Measurements from ENCODE around the gene HSPA12B. TPM values are rescaled to one million over a fixed set of nuclear protein-coding genes. Genes with fewer than 3 reads are reported as not detected.

The HSPA12B gene
- polyA plus RNA-seq, 2 of the 4 experiments (the other 2 are of a cell fraction) = 0.37 to 1.2 TPM

DNA sequence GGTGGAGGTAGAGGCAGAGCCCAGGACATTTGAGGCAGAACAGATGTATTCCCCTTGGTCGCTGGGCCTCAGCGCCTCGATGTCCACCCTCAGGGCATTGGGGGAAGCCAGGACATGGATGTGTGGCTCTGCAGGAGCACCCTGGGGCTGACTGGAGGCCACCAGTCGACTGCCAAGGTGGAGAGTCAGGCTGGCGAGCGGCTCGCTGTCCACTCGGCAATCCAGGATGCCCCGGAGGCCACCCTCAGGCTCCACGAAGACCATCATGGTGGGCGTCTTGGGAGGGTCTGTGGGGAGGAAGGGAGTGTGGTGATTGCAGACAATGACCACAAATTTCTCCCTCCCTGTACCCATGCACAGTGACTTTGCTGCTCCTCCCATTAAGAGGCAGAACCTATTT lies 42.5 kb upstream of the HSPA12B start:
- WGBS (ENCODE audit: missing lambda C conversion rate) = 69% methylated on average over 10 of the region's 11 CpGs

DNA sequence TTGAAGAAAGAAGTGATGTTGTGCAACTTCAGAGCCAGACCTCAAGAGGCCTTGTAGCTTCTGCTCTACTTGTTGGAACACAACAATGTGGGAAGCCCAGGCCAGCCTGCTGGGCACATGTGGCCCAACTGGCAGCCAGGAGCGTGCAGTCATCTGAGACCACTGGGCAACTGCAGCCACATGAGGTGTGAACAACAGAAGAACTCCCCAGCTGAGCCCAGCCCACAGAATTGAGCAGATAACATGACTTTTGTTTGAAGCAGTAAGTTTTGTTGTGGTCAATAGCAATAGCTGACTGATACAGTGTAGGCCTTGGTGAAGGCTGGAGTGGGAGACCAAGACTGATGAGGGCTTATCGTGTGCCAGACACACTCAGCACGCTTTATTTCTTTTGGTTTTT lies 42.1 kb upstream of the HSPA12B start:
- 90% methylated on average over 3 of the region's 3 CpGs for WGBS (ENCODE audit: missing lambda C conversion rate)

More for the DNA sequence above, 42.5 kb upstream of the HSPA12B start:
- Histone ChIP-seq H3K4me3 (no peak overlapping the region), H3K4me2 (no peak overlapping the region), H3K27ac (no peak overlapping the region), H3K9me3 (no peaks in the 10 kb centered on the region), H3K4me1 (peaks cover 8% of the 10 kb centered on the region; the same call in 2 of the 3 replicates)
- POLR2A ChIA-PET = no interaction called here
- ATAC-seq (no peak), DNase-seq (ENCODE audit: low read depth in 1 of 2, low spot score in 1 of 2) (no peak), FAIRE-seq (no peak)
- CTCF ChIA-PET = interaction anchor here (17.2 to 61.5 kb wide), 2 partner anchors 9 to 48 kb away, joined by 187 to 2233 read pairs; partner anchors contain the start of genes ADAM33, ADISSP, HSPA12B and SIGLEC1
- TF ChIP-seq, protein P1, sequence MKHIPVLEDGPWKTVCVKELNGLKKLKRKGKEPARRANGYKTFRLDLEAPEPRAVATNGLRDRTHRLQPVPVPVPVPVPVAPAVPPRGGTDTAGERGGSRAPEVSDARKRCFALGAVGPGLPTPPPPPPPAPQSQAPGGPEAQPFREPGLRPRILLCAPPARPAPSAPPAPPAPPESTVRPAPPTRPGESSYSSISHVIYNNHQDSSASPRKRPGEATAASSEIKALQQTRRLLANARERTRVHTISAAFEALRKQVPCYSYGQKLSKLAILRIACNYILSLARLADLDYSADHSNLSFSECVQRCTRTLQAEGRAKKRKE (CRISPR knock-in tag; IDR thresholded peaks at IDR 0.05; ENCODE audit: low read depth) = no peak
- no peak for TF ChIP-seq NFE2L2 (conservative IDR thresholded peaks at IDR 0.05; ENCODE audit: low read length)
- no peak for TF ChIP-seq PHF8 (IDR thresholded peaks at IDR 0.05; ENCODE audit: borderline replicate concordance, low read depth)
- TF ChIP-seq JUN (IDR thresholded peaks at IDR 0.05) = no peak
- TF ChIP-seq, protein P2, sequence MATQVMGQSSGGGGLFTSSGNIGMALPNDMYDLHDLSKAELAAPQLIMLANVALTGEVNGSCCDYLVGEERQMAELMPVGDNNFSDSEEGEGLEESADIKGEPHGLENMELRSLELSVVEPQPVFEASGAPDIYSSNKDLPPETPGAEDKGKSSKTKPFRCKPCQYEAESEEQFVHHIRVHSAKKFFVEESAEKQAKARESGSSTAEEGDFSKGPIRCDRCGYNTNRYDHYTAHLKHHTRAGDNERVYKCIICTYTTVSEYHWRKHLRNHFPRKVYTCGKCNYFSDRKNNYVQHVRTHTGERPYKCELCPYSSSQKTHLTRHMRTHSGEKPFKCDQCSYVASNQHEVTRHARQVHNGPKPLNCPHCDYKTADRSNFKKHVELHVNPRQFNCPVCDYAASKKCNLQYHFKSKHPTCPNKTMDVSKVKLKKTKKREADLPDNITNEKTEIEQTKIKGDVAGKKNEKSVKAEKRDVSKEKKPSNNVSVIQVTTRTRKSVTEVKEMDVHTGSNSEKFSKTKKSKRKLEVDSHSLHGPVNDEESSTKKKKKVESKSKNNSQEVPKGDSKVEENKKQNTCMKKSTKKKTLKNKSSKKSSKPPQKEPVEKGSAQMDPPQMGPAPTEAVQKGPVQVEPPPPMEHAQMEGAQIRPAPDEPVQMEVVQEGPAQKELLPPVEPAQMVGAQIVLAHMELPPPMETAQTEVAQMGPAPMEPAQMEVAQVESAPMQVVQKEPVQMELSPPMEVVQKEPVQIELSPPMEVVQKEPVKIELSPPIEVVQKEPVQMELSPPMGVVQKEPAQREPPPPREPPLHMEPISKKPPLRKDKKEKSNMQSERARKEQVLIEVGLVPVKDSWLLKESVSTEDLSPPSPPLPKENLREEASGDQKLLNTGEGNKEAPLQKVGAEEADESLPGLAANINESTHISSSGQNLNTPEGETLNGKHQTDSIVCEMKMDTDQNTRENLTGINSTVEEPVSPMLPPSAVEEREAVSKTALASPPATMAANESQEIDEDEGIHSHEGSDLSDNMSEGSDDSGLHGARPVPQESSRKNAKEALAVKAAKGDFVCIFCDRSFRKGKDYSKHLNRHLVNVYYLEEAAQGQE (IDR thresholded peaks at IDR 0.05) = no peak
- TF ChIP-seq RNF2 (IDR thresholded peaks at IDR 0.05; ENCODE audit: borderline replicate concordance, low read depth) = no peak
- TF ChIP-seq, protein P3, sequence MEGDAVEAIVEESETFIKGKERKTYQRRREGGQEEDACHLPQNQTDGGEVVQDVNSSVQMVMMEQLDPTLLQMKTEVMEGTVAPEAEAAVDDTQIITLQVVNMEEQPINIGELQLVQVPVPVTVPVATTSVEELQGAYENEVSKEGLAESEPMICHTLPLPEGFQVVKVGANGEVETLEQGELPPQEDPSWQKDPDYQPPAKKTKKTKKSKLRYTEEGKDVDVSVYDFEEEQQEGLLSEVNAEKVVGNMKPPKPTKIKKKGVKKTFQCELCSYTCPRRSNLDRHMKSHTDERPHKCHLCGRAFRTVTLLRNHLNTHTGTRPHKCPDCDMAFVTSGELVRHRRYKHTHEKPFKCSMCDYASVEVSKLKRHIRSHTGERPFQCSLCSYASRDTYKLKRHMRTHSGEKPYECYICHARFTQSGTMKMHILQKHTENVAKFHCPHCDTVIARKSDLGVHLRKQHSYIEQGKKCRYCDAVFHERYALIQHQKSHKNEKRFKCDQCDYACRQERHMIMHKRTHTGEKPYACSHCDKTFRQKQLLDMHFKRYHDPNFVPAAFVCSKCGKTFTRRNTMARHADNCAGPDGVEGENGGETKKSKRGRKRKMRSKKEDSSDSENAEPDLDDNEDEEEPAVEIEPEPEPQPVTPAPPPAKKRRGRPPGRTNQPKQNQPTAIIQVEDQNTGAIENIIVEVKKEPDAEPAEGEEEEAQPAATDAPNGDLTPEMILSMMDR (IDR thresholded peaks at IDR 0.05) = no peak
- TF ChIP-seq RARB (CRISPR knock-in tag; IDR thresholded peaks at IDR 0.05) = no peak
- TF ChIP-seq ZSCAN20 (CRISPR knock-in tag; IDR thresholded peaks at IDR 0.05) = no peak
- no peak for TF ChIP-seq JUNB (IDR thresholded peaks at IDR 0.05)
- TF ChIP-seq, protein P4, sequence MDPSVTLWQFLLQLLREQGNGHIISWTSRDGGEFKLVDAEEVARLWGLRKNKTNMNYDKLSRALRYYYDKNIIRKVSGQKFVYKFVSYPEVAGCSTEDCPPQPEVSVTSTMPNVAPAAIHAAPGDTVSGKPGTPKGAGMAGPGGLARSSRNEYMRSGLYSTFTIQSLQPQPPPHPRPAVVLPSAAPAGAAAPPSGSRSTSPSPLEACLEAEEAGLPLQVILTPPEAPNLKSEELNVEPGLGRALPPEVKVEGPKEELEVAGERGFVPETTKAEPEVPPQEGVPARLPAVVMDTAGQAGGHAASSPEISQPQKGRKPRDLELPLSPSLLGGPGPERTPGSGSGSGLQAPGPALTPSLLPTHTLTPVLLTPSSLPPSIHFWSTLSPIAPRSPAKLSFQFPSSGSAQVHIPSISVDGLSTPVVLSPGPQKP (IDR thresholded peaks at IDR 0.05; ENCODE audit: low read depth, low read length) = no peak
- TF ChIP-seq ZFP36 (IDR thresholded peaks at IDR 0.05; ENCODE audit: borderline replicate concordance, partially characterized antibody) = no peak
- TF ChIP-seq BHLHE40 (IDR thresholded peaks at IDR 0.05; ENCODE audit: low read depth, low read length) = no peak
- no peak for TF ChIP-seq TFCP2L1 (CRISPR knock-in tag; IDR thresholded peaks at IDR 0.05)
- TF ChIP-seq CHD4 (IDR thresholded peaks at IDR 0.05; ENCODE audit: borderline replicate concordance) = no peak
- no peak for TF ChIP-seq FOSL2 (IDR thresholded peaks at IDR 0.05)
- TF ChIP-seq FOSL2 (CRISPR knock-in tag; IDR thresholded peaks at IDR 0.05) = no peak
- no peak for TF ChIP-seq CBX2 (IDR thresholded peaks at IDR 0.05; ENCODE audit: borderline replicate concordance, low read depth)
- TF ChIP-seq HOXA7 (CRISPR knock-in tag; IDR thresholded peaks at IDR 0.05) = no peak

More for the DNA sequence above, 42.1 kb upstream of the HSPA12B start:
- ChIA-PET CTCF (interaction anchor here (0.7 to 61.5 kb wide), 3 partner anchors 10 to 75 kb away, joined by 3 to 2233 read pairs (median 187); partner anchors contain the start of genes ADAM33, ADISSP, HSPA12B and SIGLEC1), POLR2A (no interaction called here)
- H3K4me2 ChIP-seq = no peak overlapping the region
- H3K27ac ChIP-seq = no peak overlapping the region
- peaks cover 8% of the 10 kb centered on the region; the same call in 2 of the 3 replicates for H3K4me1 ChIP-seq
- ATAC-seq = no peak
- no peak for FAIRE-seq
- no peaks in the 10 kb centered on the region for H3K9me3 ChIP-seq
- DNase-seq (ENCODE audit: low read depth in 1 of 2, low spot score in 1 of 2) = no peak
- no peak overlapping the region for H3K4me3 ChIP-seq
- no peak for TF ChIP-seq NR3C1 (IDR thresholded peaks at IDR 0.05)
- no peak for TF ChIP-seq JUN (IDR thresholded peaks at IDR 0.05)
